ENCODE data around the gene RPL10A. TPM values are rescaled to one million over a fixed set of nuclear protein-coding genes. Genes with fewer than 3 reads are reported as not detected.
A peak's percentile ranks its signal among the peaks of the same experiment; 100 is the strongest.

The RPL10A gene
- total and polyA plus RNA-seq, 2 of the 8 experiments (the other 6 are each of a cell fraction or from before 2014, with no cell fraction given) = 1,893 to 2,948 TPM

- Histone ChIP-seq H2BK15ac (ENCODE audit: low read length) (no peak overlapping the region), H2AK5ac (ENCODE audit: low read depth, low read length) (no peak overlapping the region), H3K4ac (replicated peaks; ENCODE audit: insufficient read length, low read depth, low read length) (no peak overlapping the region), H3K23me2 (ENCODE audit: low read depth, low read length) (peaks cover 13% of the 10 kb centered on the region), H3K4me2 (ENCODE audit: insufficient read depth in 1 of 2, low read depth in 2 of 2, low read length in 2 of 2) (peak overlapping the region; percentile 98 to 99), H2BK20ac (ENCODE audit: low read length) (no peak overlapping the region), H2BK12ac (ENCODE audit: low read depth, low read length) (no peak overlapping the region), H3K4me3 (ENCODE audit: extremely low read depth in 1 of 4, insufficient read depth in 2 of 4, low read depth in 3 of 4, low read length in 4 of 4) (peak overlapping the region; percentile 86 to 99 (median 92); a peak in 5 of 8 replicates), H2BK5ac (ENCODE audit: low read depth, low read length) (no peak overlapping the region), H3K27me3 (replicated peaks in 1 of 4; ENCODE audit: control insufficient read depth in 3 of 4, extremely low read depth in 1 of 4, insufficient read depth in 3 of 4, low read length in 3 of 4) (no peaks in the 10 kb centered on the region; a peak in 1 of 7 replicates), H3K9me3 (ENCODE audit: insufficient read depth in 2 of 2, low read depth in 1 of 2, low read length in 1 of 2) (no peaks in the 10 kb centered on the region; a peak in 1 of 4 replicates), H4K5ac (ENCODE audit: insufficient read length, low read depth, low read length) (no peak overlapping the region), H3K56ac (replicated peaks; ENCODE audit: insufficient read length, low read depth, low read length) (no peak overlapping the region), H2BK120ac (replicated peaks; ENCODE audit: low read depth, low read length) (no peak overlapping the region), H4K91ac (replicated peaks; ENCODE audit: insufficient read length, low read length) (no peak overlapping the region), H4K8ac (ENCODE audit: extremely low read depth, insufficient read depth, low read length) (no peak overlapping the region), H3K27ac (ENCODE audit: low read depth, low read length) (no peak overlapping the region), H3K79me2 (ENCODE audit: control insufficient read depth in 1 of 2, insufficient read depth in 2 of 2, low read length in 2 of 2) (peaks cover 14 to 30% of the 10 kb centered on the region in 2 experiments), H3K9ac (replicated peaks in 1 of 4; ENCODE audit: extremely low read depth in 1 of 4, low read depth in 3 of 4, low read length in 3 of 4) (no peak overlapping the region), H3K18ac (ENCODE audit: extremely low read depth, low read length) (no peak overlapping the region), H3K79me1 (ENCODE audit: low read depth, low read length) (peaks cover 4% of the 10 kb centered on the region; the same call in 1 of the 2 replicates), H3K4me1 (replicated peaks in 1 of 4; ENCODE audit: control insufficient read depth in 3 of 4, insufficient read depth in 4 of 4, low read length in 3 of 4) (peaks cover 0 to 8% (median 5%) of the 10 kb centered on the region in 4 experiments; a peak in 6 of 7 replicates), H2AFZ (ENCODE audit: low read length) (no peak overlapping the region), H4K20me1 (replicated peaks in 1 of 2; ENCODE audit: control insufficient read depth in 1 of 2, insufficient read depth in 2 of 2, low read length in 2 of 2) (peaks cover 32 to 33% of the 10 kb centered on the region in 2 experiments), H3K23ac (ENCODE audit: insufficient read length) (no peak overlapping the region), H3K36me3 (ENCODE audit: control insufficient read depth in 2 of 4, insufficient read depth in 4 of 4, low read length in 3 of 4) (peaks cover 24 to 58% (median 31%) of the 10 kb centered on the region in 4 experiments), H3K14ac (ENCODE audit: insufficient read length) (no peak overlapping the region)
- POLR2A ChIA-PET (ENCODE audit: partially characterized antibody) = interaction anchor here (0.6 to 30.9 kb wide), 11 partner anchors 17 to 212 kb away, joined by 3 to 1319 read pairs (median 4); partner anchors contain the start of genes FANCE, PPARD, TEAD3 and ZNF76
- TF ChIP-seq NRF1 (IDR thresholded peaks at IDR 0.05; ENCODE audit: low read depth, low read length) (no peak), SP4 (IDR thresholded peaks at IDR 0.05; ENCODE audit: low read length) (no peak), HDAC6 (IDR thresholded peaks at IDR 0.05; ENCODE audit: low read depth, low read length) (no peak), CTBP2 (IDR thresholded peaks at IDR 0.05; ENCODE audit: borderline replicate concordance, insufficient read depth, insufficient read length, low read length) (no peak), POLR2A (IDR thresholded peaks at IDR 0.05; ENCODE audit: control extremely low read depth in 1 of 2, low read depth in 2 of 2, low read length in 2 of 2) (peak in 1 of 2 experiments; percentile 77; a peak in 1 of 3 replicates), ZNF274 (IDR thresholded peaks at IDR 0.05; ENCODE audit: borderline replicate concordance, extremely low read depth, low read length) (no peak), USF2 (IDR thresholded peaks at IDR 0.05; ENCODE audit: low read length) (no peak), POLR2AphosphoS5 (IDR thresholded peaks at IDR 0.05; ENCODE audit: low read depth, low read length) (peak; percentile 73; the same call in 1 of the 2 replicates), SIN3A (conservative IDR thresholded peaks at IDR 0.05 in 1 of 2, IDR thresholded peaks at IDR 0.05 in 1 of 2; ENCODE audit: low read depth in 1 of 2, low read length in 2 of 2) (0 out of 4 replicates have a peak, but pooled peaks of 1 of the 2 experiments have one; percentile 15)
- WGBS, 2 experiments (ENCODE audit: extremely low coverage in 1 of 2, insufficient coverage in 1 of 2, insufficient read length in 1 of 2, insufficient replicate concordance in 2 of 2, low coverage in 1 of 2, low lambda C conversion rate in 2 of 2, missing lambda C conversion rate in 1 of 2) = 81% methylated on average over 3 of the region's 3 CpGs; no CpG with 5 or more reads in 1 of the 2 experiments
- FAIRE-seq (no peak), DNase-seq (ENCODE audit: low read depth in 1 of 2, low spot score in 2 of 2) (no peak)
- CTCF ChIA-PET (ENCODE audit: partially characterized antibody) = interaction anchor here (1.0 to 2.6 kb wide), 4 partner anchors 11 to 266 kb away, joined by 4 to 16 read pairs (median 5); partner anchors contain the start of gene TEAD3
Observed at GRCh38 chr6:35470663-35471120, 2.5 kb downstream of the RPL10A start.

Measured in H1 (cell line).